ENCODE measurements around the gene RAD50. TPM values are rescaled to one million over a fixed set of nuclear protein-coding genes. Genes with fewer than 3 reads are reported as not detected.
"Not testable (repeated sequence)": the region's sequence is repeated elsewhere in the genome, so short reads cannot be mapped to it uniquely, and the experiment has no call there.

The RAD50 gene
- total RNA-seq, 1 experiment from 2014 or later, result 24.5 TPM

- in situ Hi-C loops (cut with HindIII; ENCODE audit: low pct_unique_long_range_greater_than_20kb, low sequenced_read_pairs), result no loop called here
- no peak for DNase-seq (ENCODE audit: low read depth, low spot score)
Measured at GRCh38 chr5:132547269-132547668, 9.5 kb upstream of the RAD50 start.

DNA sequence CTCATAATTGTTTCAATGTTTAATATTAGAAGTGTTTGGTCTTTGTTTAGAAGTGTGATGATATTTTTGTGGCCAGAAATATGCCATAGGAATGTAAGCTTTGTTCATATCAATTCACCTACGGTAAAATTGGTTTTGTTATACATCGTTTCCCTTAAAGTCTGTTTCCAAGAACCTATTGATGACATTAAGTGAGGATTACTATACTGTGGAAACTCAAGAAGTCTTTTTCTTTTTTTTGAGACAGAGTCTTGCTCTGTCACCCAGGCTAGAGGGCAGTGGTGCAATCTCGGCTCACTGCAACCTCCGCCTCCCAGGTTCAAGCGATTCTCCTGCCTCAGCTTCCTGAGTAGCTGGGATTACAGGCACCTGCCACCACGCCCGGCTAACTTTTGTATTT lies 7.9 kb upstream of the RAD50 start:
- DNase-seq (ENCODE audit: low read depth, low spot score); in situ Hi-C loops (cut with HindIII; ENCODE audit: low pct_unique_long_range_greater_than_20kb, low sequenced_read_pairs): not testable (repeated sequence)

- in situ Hi-C loops (cut with HindIII; ENCODE audit: low pct_unique_long_range_greater_than_20kb, low sequenced_read_pairs), result no loop called here
Measured at GRCh38 chr5:132549576-132549975, 7.2 kb upstream of the RAD50 start.

DNA sequence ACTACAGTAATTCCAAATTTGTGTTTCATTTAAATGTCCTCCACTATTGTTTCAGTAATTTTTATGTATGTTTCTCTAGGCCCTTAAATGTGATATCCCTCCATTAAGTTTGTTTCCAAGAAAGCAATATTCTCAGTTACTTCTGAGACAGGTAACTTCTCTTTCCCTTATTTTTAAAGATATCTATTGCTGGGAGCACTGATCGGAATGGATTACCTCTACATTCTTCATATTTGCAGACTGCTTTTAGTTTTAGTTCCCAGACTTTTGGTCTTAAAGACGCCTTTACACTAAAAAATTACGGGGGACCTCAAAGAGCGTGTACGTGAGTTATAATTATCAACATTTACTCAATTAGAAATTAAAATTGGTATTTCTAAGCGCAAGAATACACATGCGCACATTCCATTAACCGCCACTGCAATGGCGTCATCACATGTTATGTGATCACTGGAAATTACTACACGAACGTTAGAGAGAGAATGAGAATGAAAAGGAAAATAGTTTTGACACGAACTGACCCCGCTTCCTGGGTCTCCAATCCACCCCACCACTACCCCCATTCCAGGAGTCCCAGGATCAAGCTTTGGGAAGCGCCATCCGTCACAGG lies 519 bp upstream of the RAD50 start:
- in situ Hi-C loops (cut with HindIII; ENCODE audit: low pct_unique_long_range_greater_than_20kb, low sequenced_read_pairs), result no loop called here
- no peak for DNase-seq (ENCODE audit: low read depth, low spot score)

More at GRCh38 chr5:132549576-132549975, 7.2 kb upstream of the RAD50 start:
- no peak for DNase-seq (ENCODE audit: low read depth, low spot score)

DNA sequence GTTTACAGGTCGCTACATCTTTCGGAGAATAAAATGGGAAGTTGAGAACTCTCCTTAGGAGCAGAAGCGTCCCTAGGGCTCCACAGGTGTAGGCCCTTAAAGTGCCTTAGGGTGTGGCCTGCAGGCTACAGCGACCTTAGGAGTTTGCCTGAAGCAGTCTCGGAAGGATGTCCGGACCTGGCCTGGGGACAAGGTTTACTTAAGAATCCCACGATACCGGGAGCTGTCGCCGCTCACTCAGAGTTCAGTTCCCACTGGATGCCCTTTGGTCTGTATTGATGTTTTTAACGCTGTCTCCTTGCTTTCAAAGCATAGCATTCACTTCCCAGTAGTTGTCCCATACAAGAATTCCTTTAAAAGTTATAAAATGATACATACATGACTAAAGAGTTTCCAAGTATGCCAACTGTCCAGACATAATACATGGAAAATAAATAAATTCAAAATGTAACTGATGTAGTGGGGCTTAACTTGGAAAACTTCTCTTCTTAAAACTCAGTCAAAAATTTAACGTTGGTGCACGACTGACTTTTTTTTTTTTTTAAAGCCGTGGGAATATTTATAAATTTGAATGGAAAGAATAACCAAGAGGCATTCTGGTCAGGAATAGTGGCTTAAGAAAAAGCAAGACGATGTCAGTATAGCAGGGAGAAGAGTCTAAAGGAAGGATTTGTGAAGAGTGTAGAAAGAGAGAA lies 848 bp downstream of the RAD50 start:
- in situ Hi-C loops (cut with HindIII; ENCODE audit: low pct_unique_long_range_greater_than_20kb, low sequenced_read_pairs), result no loop called here
- DNase-seq (ENCODE audit: low read depth, low spot score), result peak; percentile 42

- in situ Hi-C loops (cut with HindIII; ENCODE audit: low pct_unique_long_range_greater_than_20kb, low sequenced_read_pairs), result no loop called here
- no peak for DNase-seq (ENCODE audit: low read depth, low spot score)
Measured at GRCh38 chr5:132559383-132560060, 2.7 kb downstream of the RAD50 start.

- no peak for DNase-seq (ENCODE audit: low read depth, low spot score)
- in situ Hi-C loops (cut with HindIII; ENCODE audit: low pct_unique_long_range_greater_than_20kb, low sequenced_read_pairs), result no loop called here
Measured at GRCh38 chr5:132561601-132562000, 4.8 kb downstream of the RAD50 start.

- DNase-seq (ENCODE audit: low read depth, low spot score); in situ Hi-C loops (cut with HindIII; ENCODE audit: low pct_unique_long_range_greater_than_20kb, low sequenced_read_pairs): not testable (repeated sequence)
Measured at GRCh38 chr5:132564555-132564954, 7.8 kb downstream of the RAD50 start.

- in situ Hi-C loops (cut with HindIII; ENCODE audit: low pct_unique_long_range_greater_than_20kb, low sequenced_read_pairs), result no loop called here
- no peak for DNase-seq (ENCODE audit: low read depth, low spot score)
Measured at GRCh38 chr5:132566657-132567056, 9.9 kb downstream of the RAD50 start.

DNA sequence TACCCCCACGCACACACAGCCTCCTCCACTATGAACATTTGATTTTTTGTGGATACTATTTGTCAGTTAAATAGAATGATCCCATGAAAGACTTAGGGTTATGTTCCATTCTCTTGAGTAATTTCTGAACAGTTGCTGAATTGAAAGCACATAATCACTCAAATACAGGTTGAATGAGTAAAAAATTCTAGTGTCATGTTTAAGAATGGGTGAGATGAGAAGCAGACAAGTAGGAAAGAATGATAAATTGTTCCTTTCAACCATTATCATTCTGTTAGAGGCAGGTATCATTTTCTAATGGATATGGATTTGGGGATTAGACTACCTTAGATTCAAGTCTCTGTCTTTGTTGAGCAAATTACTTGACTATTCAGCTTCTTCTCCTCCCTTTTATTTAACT lies 19.3 kb downstream of the RAD50 start:
- in situ Hi-C loops (cut with HindIII; ENCODE audit: low pct_unique_long_range_greater_than_20kb, low sequenced_read_pairs), result no loop called here
- DNase-seq (ENCODE audit: low read depth, low spot score), result no peak

- DNase-seq (ENCODE audit: low read depth, low spot score); in situ Hi-C loops (cut with HindIII; ENCODE audit: low pct_unique_long_range_greater_than_20kb, low sequenced_read_pairs): not testable (repeated sequence)
Measured at GRCh38 chr5:132584560-132584959, 27.8 kb downstream of the RAD50 start.

GRCh38 chr5:132586063-132586462 lies 29.3 kb downstream of the RAD50 start:
- no peak for DNase-seq (ENCODE audit: low read depth, low spot score)
- in situ Hi-C loops (cut with HindIII; ENCODE audit: low pct_unique_long_range_greater_than_20kb, low sequenced_read_pairs), result no loop called here

- no peak for DNase-seq (ENCODE audit: low read depth, low spot score)
- in situ Hi-C loops (cut with HindIII; ENCODE audit: low pct_unique_long_range_greater_than_20kb, low sequenced_read_pairs), result no loop called here
Measured at GRCh38 chr5:132589467-132589866, 32.7 kb downstream of the RAD50 start.

- in situ Hi-C loops (cut with HindIII; ENCODE audit: low pct_unique_long_range_greater_than_20kb, low sequenced_read_pairs), result no loop called here
- peak; percentile 43 for DNase-seq (ENCODE audit: low read depth, low spot score)
Measured at GRCh38 chr5:132591145-132591544, 34.4 kb downstream of the RAD50 start.

GRCh38 chr5:132592521-132592920 lies 35.7 kb downstream of the RAD50 start:
- no peak for DNase-seq (ENCODE audit: low read depth, low spot score)

GRCh38 chr5:132594170-132594569 lies 37.4 kb downstream of the RAD50 start:
- in situ Hi-C loops (cut with HindIII; ENCODE audit: low pct_unique_long_range_greater_than_20kb, low sequenced_read_pairs), result no loop called here
- no peak for DNase-seq (ENCODE audit: low read depth, low spot score)

More at GRCh38 chr5:132592521-132592920, 35.7 kb downstream of the RAD50 start:
- in situ Hi-C loops (cut with HindIII; ENCODE audit: low pct_unique_long_range_greater_than_20kb, low sequenced_read_pairs), result no loop called here

DNA sequence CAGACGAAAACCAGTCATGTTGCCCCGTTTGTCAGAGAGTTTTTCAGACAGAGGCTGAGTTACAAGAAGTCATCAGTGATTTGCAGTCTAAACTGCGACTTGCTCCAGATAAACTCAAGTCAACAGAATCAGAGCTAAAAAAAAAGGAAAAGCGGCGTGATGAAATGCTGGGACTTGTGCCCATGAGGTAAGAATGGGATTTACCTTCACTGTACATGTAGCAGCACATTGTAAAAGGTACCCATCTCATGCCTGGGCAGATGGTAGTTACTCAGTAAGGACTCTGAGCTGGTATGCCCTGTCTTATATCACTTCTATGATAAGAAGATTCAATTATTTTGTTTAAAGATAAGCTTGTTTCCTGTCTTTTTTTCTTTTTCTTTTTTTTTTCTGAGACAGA lies 38.8 kb downstream of the RAD50 start:
- in situ Hi-C loops (cut with HindIII; ENCODE audit: low pct_unique_long_range_greater_than_20kb, low sequenced_read_pairs), result no loop called here

DNA sequence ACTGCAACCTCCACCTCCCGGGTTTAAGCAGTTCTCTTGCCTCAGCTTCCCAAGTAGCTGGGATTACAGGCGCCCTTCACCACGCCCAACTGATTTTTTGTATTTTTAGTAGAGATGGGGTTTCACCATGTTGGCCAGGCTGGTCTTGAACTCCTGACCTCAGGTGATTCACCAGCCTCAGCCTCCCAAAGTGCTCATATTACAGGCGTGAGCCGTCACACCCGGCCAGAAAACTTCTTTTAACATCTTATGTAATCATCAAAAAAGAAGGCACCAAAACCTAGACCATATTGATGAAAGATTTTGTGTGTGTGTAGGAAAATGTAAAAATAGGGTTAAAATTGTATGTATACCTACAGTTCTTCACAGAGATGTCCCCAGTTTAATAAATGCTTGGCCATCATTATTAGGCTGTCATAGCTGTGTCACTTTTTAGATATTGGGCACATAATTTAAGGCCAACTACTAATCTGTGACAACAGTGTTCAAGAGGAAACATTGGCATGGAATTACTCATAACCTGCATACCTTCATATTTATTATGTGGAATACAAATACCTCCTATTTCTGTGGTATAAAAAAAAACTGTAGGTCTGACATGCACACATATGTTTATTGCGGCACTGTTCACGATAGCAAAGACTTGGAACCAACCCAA lies 44.4 kb downstream of the RAD50 start:
- in situ Hi-C loops (cut with HindIII; ENCODE audit: low pct_unique_long_range_greater_than_20kb, low sequenced_read_pairs), result no loop called here
- DNase-seq (ENCODE audit: low read depth, low spot score), result no peak

More for the DNA sequence above, 38.8 kb downstream of the RAD50 start:
- no peak for DNase-seq (ENCODE audit: low read depth, low spot score)
